GM12865 (cell line): ENCODE measurements around the gene ADAMTS14.

Experiments
- DNase-seq: peaks from one replicate; pipeline ENCODE4 v3.0.0; 2010; ENCODE audit warnings: low read depth
- H3K4me3 ChIP-seq: 2 replicates; pipeline ENCODE4 v1.5.1; 2011; ENCODE audit warnings: mild to moderate bottlenecking, low read depth, low read length, control low read depth
- TF ChIP-seq, protein P1 (sequence below): IDR thresholded peaks from 2 replicates; pipeline ENCODE4 v1.5.1; 2011; ENCODE audit warnings: low read length, control low read depth, low read depth, inconsistent platforms; ENCODE audit not compliant: insufficient read depth; ENCODE audit errors: missing control alignments

Gene ADAMTS14

DNA sequence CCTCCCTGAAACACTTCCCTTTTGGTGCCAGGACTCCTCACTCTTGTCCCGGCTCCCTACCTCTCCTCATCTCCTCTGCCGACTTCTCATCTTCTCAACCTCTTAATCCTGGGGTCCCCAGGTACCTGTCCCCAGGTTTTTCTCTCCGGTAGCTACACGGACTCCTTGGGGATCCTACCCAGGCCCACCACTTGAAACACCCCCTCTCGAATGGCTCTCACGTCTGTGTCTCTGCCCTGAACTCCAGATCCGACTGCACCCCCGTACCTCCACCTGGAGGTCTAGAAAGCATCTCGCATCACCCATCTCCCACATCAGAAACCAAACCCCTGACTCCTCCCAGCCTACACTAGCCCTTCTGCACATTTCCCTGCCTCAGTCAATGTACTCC, 108.1 kb downstream of the ADAMTS14 start:
- TF ChIP-seq, protein P1, sequence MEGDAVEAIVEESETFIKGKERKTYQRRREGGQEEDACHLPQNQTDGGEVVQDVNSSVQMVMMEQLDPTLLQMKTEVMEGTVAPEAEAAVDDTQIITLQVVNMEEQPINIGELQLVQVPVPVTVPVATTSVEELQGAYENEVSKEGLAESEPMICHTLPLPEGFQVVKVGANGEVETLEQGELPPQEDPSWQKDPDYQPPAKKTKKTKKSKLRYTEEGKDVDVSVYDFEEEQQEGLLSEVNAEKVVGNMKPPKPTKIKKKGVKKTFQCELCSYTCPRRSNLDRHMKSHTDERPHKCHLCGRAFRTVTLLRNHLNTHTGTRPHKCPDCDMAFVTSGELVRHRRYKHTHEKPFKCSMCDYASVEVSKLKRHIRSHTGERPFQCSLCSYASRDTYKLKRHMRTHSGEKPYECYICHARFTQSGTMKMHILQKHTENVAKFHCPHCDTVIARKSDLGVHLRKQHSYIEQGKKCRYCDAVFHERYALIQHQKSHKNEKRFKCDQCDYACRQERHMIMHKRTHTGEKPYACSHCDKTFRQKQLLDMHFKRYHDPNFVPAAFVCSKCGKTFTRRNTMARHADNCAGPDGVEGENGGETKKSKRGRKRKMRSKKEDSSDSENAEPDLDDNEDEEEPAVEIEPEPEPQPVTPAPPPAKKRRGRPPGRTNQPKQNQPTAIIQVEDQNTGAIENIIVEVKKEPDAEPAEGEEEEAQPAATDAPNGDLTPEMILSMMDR: no peak
- DNase-seq: no peak
- H3K4me3 ChIP-seq: no peak overlapping the region

DNA sequence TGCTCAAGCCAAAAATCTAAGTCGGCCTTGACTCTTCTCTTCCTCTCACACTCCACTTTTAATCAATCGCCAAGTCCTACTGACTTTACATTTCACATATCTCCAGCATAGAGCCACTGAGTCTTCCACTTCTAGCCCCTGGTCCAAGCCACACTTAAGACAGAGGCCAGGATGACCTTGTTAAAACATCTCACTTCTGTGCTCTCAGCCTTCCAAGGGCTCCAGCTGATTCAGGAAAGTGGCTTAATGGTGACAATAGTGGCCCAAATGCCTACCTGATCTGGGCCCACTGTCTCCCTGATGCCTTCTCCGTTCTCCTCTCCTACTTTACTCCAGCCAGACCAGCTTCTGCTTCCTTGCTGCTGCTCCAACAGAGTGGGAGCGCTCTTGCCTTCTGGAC, 108.5 kb downstream of the ADAMTS14 start:
- TF ChIP-seq, protein P1: no peak
- H3K4me3 ChIP-seq: no peak overlapping the region
- no peak for DNase-seq

DNA sequence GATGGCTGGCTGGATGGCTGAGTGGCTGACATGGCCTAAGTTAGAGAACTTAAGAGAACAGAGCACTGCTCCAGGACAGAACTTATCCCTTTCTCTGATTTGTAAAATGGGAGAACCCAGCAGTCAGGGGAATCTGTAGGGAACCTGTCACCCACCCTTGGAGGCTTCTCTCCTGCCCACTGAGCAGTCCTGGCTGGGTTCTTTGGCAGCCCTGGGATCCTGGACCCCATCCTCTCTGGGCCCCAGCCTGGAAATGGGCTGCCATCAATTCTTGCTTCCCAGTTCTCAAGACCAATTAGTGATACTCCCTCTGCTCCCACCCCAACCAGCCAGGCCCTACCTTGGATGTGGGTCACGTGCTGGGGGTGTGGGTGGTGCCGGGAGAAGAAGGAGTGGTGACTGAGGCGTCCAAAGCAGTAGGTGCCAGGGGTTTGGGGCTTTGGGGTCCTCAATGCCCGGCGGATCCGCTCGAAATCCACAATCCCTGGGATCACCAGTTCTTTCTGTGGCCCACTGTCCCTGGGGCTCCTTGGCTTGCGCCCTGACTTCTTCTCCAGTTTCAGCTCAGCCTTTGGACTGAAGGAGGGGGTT, 109.2 kb downstream of the ADAMTS14 start:
- no peak for DNase-seq
- TF ChIP-seq, protein P1: no peak

DNA sequence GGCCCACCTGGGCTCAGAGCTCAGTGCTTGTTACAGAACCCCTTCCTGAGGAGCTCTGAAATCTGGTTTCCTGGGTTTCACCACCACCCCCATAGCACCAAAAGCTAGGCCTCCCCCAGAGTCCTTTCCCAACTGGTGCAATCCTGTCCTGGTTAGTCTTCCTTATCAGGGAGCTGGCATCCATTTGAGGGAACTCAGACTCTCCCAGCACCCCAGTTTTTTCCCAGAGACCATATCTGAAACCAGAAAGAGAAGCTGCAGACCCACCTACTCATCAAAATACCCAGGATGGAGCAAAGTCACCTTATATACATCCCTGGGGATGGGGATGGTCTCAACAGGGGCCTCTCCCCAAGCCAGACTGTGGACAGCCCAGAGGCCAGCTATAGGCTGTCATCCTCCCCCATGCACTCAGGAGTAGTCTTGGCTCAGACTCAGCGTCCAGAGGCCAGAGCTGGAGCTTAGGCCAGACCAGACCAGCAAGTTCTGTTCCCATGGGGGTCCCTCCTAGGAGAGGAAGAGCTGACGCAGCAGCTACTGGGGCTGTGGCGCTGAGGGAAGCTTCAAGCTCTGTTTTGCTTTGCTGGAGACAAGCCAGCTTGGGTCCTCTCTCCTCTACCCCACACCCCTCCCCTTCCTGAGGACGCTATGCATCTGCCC, 109.9 kb downstream of the ADAMTS14 start:
- DNase-seq: no peak
- TF ChIP-seq, protein P1: no peak
- no peak overlapping the region for H3K4me3 ChIP-seq

More for the DNA sequence above, 109.2 kb downstream of the ADAMTS14 start:
- H3K4me3 ChIP-seq: no peak overlapping the region

DNA sequence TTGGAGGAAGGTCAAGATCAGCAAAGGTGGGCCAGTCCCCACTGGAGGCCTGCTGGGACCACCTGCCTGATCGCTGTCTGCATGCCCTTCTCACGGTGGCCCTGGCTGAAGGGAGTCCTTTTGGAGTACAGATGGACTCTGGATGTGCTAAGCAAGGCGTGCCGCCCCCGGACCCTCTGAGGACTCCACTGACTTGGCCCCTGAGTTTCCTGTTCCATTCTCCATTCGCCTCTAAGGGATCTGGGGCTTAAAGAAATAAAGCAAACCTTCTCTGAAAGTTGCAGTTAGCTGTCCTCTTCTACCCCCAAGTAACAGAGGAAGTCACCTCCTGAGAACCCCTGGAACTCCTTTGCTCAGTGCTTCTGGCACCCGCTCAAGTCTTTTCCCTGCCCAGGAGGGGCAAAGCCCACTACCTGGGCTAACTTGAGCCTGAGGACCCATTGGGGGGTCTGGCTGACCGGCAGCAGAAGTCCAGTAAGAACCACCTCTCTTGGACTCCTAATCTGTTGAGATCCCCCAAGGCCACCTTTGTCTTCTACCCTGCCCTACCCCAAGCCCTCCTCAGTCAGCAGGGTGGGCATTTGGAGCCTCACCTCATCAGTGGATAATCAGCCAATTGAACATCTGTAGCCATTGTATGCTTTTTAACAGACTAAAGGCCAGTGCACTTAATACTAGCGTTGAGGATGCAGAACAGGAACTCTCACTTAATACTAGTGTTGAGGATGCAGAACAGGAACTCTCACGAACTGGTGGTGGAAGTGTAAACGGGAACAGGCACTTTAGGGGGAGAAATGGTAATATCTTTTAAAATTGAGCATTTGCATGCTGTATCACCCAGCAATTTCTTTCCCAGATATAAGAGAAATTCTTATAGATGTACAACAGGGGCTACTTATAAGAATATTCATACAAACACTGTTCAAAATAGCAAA, 110.7 kb downstream of the ADAMTS14 start:
- TF ChIP-seq, protein P1: no peak
- no peak for DNase-seq

DNA sequence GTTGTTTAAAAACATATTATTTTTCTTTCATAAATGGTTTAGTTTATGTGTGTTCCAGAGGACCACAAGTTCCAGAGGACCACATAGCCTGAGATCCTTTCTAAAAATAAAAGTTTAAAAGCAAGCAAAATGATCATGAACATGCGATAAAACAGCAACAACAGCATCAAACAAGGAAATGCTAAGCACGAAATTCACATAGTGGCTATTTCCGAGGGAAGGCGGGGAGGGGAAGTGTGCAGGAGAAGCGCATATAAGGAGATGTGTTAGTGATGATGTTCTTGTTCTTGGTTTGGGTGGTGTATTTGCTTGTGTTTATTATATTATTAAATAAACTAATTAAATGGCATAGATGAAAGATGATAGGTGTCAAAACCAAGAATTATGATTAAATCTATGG, 111.7 kb downstream of the ADAMTS14 start:
- no peak for DNase-seq
- TF ChIP-seq, protein P1: no peak

More for the DNA sequence above, 110.7 kb downstream of the ADAMTS14 start:
- no peak overlapping the region for H3K4me3 ChIP-seq

More for the DNA sequence above, 111.7 kb downstream of the ADAMTS14 start:
- H3K4me3 ChIP-seq: no peak overlapping the region
